NCI-H460 (cell line): ENCODE measurements around the gene CAMTA1. TPM values are rescaled to one million over a fixed set of nuclear protein-coding genes. Genes with fewer than 3 reads are reported as not detected.

Source experiments
- DNase-seq: peaks from one replicate; pipeline ENCODE4 v3.0.0-alpha.2; 2016; ENCODE audit warnings: low read depth; ENCODE audit errors: extremely low read depth
- total RNA-seq: library from RNA; depleted of rRNA; stranded (reverse); fragments of >200 nt; shearing (Covaris generic); gene quantifications from 2 replicates; pipeline ENCODE4 v1.2.3, GENCODE V29; 2014

Gene CAMTA1
- total RNA-seq, 1 experiment from 2014 or later: 39.9 TPM

DNA sequence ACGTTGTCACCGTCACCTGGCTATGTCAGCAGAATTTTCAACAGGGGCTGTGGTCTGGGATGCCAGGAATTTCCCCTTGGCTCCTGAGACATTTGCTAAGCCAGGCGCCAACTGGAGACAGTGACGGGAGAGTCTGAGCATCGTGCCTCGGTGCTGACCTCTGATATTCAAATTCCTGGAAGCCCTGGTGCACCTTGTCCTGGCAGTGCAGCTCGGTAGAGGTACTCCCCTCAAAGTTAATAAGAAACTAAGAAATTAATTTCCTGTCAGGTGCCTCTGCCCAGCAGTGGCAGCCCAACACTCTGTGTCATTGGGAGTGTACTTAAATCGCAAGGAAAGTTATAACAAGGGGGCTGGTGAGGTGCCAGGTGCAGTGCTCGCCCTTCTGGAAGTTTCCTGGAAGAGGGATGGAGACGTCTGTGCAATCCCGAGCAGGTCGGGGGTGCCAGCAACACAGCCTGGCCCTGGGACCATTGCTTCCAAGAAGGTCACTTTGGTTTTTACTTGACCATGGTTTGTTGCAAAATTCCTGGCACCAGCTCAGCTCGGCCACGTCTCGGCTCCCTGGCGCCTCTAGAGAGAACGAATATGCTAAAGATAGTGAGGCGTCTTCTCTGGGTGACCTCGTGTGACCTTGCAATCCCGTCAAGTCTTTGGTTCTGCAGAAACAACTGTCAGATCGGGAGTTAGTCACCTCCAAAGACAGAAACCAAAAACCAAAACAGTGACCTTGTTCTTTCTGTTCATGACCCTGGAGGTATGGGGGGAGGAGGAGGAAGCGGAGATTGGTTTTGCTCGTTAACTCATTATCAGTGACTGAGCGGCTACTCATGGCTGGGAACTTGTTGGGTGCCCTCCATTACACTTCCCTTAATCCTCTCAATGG, 836.3 kb downstream of the CAMTA1 start:
- no peak for DNase-seq

- no peak for DNase-seq
These were observed 838.6 kb downstream of the CAMTA1 start for GRCh38 chr1:7623842-7624241.

GRCh38 chr1:7624791-7625355, 839.6 kb downstream of the CAMTA1 start:
- no peak for DNase-seq

DNA sequence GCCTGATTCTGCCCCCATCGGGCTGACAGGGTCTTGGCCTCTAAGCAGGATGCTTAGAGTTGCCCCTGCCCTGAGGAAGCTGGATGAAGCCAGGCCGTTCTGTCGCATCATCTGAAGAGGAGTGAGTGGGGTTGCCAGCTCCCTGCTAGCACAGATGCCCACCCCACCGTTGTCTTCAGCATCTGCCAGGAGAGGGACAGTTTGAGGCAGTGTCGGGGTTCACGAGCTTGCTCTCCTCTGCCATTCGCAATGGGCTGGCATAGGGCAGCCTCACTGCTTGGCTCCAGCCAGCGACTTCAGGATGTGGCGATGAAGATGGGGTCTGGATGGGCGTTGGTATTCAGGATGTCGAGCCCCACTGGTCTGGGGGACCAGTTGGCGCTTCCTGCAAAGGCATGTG, 840.1 kb downstream of the CAMTA1 start:
- DNase-seq: no peak

- DNase-seq: no peak
These were observed 843.0 kb downstream of the CAMTA1 start for GRCh38 chr1:7628273-7628672.

- DNase-seq: no peak
These were observed 843.8 kb downstream of the CAMTA1 start for GRCh38 chr1:7629011-7629410.

DNA sequence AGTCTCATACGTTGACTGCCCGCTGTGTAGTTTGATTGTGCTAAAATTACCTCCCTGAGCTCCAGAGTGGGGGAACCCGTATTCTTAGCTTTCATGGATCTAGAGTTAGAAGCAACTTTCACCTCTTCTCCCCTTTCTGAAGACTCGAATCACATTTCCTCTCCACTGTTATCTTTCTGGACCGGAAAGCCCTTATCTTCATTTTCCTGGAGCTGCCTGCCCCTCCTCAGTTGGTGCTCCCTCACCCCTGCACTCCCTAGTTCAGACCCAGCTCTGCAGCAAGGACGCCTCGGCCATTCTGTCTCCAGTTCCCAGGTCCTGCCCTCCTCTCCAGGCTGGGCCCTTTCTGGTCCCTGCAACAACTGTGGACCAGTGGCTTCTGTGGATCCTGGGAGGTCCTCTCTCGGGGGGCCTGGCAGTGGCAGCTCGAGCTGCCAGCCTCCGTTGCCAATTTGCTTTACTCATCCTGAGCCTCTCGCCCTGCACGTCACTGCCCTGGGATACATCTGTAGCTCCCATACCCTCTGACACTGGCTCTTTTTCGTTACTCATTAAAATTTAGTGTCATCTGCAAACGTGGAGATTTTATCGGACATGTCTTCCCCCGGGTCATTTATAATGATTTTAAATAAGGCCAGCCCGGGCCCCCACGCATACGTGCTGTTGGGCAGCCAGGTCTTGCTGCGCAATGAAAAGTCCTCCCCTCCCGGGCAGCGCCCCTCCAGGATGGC, 844.4 kb downstream of the CAMTA1 start:
- DNase-seq: no peak

DNA sequence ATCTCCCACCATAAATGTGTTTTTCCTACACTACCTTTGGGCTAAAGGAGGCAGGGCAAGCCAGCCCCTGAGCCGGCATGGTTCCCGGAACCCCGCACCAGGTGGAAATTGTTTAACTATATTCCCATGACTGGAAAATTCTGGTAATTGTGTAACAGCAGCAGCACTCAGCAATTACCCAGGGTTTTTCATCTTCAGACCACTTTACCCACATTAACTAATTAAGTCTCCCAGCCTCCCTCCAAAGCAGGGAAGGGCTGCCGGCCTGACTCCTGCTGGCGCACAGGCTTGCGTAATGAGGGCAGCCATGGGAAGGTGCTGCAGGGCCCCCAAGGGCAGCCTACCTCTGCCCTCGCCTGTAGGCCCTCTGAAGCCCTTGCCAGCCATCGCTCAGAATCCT, 845.1 kb downstream of the CAMTA1 start:
- no peak for DNase-seq

DNA sequence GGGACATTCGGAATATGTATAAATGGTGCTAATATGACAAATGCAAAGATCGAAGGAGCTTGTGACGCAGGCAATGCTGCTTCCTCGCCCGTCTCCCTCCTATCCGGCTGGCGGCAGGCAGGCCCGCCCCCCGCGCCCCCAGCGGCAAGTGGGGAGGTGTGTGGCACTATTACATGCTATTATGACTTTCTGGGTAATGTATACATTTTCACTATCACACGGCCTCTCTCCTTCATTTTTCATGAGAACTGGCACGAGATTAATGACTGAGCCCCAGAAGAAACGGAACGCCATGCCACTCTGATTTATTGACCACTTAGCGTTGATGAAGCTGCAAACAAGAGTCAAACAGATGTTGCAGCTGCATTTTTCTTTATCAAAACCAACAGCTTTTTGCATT, 846.9 kb downstream of the CAMTA1 start:
- no peak for DNase-seq

DNA sequence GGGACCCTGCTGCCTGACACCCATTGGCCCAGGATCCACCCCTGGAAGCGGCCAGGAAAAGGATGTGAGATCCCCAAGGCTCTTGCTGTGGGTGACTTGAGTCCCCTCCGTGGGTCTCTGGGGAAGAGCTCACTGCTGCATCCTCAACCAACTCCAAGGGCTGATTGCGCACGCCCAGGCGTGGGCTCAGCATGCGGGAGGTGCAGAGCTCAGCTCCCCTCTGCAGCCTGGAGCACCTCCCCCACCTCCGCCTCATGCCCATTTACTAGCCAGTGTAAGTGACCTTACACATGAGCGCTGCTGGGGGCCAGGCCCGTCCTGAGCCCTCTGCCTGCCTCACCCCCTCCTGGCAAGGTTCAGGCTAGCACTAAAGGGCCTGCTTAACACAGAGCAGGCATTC, 847.4 kb downstream of the CAMTA1 start:
- DNase-seq: no peak

- DNase-seq: no peak
These were observed 848.4 kb downstream of the CAMTA1 start for GRCh38 chr1:7633506-7634245.

DNA sequence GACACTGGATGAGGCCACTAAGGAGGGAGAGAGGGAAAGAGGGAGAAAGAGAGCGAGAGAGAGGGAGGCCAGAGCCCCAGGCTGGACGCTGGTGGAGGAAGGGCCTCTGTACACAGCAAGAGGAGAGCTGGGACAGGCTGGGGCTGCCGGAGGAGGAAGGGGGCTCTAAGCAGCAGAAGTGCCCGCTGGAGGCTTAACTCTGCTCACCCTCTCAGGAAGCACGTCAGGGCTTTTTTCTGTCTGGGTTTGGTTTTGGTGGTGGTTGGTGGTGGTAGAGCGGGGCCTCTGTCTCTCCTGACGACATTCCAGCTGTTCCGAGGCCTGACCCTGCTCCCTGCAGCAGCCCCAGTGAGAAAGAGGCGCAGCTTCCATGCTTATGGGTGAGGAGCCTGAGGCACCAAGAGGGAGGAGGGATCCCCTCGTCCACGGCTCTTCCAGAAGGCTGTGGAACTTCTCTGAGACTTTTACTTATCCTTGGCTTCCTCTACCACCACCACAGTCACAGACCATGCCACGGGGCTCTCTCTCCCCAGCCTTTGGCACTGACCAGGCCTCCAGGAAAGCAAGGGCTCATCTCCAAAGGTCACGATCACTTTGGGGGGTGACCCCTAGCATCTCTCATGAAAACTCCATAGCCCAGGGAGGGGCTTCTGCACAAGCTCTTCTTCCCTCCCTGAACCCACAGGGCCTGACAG, 849.4 kb downstream of the CAMTA1 start:
- DNase-seq: no peak

DNA sequence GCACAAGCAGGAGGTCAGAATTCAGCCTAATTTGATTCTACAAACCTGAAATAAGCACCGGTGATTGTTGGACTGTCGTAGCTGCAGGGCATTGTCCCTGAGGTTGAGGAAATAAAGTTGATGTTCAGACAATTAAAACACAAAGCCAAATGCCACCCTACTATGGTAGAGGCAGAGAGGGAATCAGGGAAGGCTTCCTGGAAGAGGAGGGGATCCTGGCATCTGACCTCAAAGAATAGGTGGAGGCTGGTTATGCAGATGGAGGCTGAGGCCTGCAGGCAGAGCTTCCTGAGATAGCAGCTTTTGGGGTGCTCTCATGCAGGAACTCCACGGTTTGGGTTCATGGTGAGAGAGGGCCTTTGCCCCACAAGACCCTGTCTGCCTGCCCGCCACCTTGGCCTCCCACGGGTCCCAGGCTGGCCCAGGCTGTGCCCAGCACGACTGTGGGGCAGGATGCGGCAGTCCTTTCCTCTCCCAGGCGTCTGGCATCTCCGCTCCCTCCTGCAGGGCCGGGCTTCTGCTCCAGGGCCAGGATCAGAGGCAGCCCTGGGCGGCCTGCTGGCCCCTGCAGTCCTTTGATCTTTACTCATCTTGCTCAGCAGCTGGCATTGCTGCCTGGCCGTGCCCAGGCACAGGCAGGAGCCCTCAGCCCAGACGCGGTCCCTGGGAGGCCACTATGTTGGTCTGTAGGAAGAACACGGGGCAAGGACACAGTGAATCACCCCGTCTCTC, 851.7 kb downstream of the CAMTA1 start:
- DNase-seq: no peak

- no peak for DNase-seq
These were observed 852.8 kb downstream of the CAMTA1 start for GRCh38 chr1:7638078-7638477.

GRCh38 chr1:7639435-7640131, 854.3 kb downstream of the CAMTA1 start:
- no peak for DNase-seq

DNA sequence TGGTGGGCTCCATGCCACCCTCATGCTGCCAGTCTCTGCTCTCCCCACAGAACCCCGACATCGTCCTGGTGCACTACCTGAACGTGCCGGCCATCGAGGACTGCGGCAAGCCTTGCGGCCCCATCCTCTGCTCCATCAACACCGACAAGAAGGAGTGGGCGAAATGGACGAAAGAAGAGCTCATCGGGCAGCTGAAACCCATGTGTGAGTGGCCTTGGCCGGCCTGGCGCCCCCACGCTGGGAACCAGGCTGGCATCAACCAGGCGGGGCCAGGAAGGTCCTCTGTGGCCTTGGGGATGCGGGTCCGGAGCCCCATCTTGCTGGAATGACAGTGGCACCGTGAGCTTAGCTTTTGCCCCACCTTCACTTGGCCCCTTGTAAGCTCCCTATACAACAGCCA, 855.1 kb downstream of the CAMTA1 start:
- no peak for DNase-seq

GRCh38 chr1:7640920-7641585, 855.8 kb downstream of the CAMTA1 start:
- no peak for DNase-seq

GRCh38 chr1:7641587-7642417, 856.5 kb downstream of the CAMTA1 start:
- DNase-seq: no peak
